Epithelial cell of esophagus (primary cell): ENCODE results near the gene ACVR2B.

Source experiments
- DNase-seq: peaks from one replicate; pipeline ENCODE4 v3.0.0; 2010; ENCODE audit warnings: low read depth
- H3K4me3 ChIP-seq: 2 replicates; pipeline ENCODE4 v1.5.1; 2011; ENCODE audit warnings: mild to moderate bottlenecking, low read length, control low read depth
- CTCF ChIP-seq: IDR thresholded peaks from 2 replicates; pipeline ENCODE4 v1.5.1; 2011; ENCODE audit warnings: low read depth, mild to moderate bottlenecking, low read length, control low read depth, inconsistent platforms; ENCODE audit not compliant: insufficient read depth; ENCODE audit errors: missing control alignments

Gene ACVR2B

DNA sequence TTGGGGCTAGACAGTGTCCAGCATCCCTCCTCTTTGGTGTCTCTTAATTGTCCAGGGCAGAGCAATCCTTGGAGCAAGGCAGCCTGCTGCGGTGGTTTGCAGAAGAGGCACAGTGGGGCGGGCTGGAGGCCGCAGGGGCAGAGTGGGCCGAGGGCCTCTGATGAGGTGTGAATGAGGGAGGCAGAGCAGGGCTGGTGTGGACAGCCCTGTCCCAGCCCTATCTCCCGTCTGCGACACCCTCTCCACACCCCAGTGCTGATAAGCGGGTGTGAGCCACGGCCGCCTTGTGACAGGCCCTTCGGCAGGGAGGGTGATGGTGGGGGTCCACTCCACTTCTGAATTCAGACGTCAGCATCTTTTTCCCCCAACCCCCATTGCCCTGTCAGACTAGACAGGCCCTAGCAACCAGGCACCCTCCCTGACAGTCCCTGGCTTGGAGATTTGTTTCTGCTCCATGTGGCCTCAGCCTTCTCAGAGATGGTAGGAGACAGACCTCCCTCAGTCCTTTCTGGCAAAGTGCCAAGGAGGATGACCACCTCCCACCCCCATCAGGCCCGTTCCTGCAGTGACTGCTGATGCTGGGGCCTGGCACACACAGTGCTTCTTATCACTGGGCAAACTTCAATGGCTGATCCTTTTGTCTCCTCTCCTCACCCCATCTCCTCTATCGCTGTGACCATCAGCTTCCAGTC is 79.7 kb downstream of the ACVR2B start:
- H3K4me3 ChIP-seq = no peak overlapping the region

GRCh38 chr3:38534180-38534579 is 80.5 kb downstream of the ACVR2B start:
- no peak for TF ChIP-seq CTCF
- no peak overlapping the region for H3K4me3 ChIP-seq
- DNase-seq = no peak

More for the DNA sequence above, 79.7 kb downstream of the ACVR2B start:
- no peak for TF ChIP-seq CTCF
- DNase-seq = no peak

GRCh38 chr3:38534604-38535003 is 80.9 kb downstream of the ACVR2B start:
- H3K4me3 ChIP-seq = no peak overlapping the region
- no peak for TF ChIP-seq CTCF
- DNase-seq = no peak

DNA sequence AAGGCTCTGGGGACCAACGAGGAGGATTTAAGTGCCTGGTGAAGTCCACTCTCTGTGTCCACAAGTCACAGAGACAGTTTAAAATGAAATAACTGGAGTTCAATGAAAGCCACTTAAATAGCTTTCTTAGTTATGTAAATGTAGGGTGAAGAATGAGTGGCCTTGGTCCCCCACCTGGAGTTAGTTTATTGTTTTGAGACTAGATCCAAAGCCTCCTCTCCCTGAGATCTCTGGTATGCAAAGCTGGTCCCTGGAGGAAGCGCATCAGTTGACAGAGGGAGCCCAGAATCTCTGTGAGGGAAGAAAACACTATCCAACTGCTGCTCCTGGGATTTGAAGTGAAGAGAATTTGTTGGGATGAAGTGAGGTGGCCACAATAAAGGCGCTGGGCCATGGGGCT is 83.0 kb downstream of the ACVR2B start:
- no peak for TF ChIP-seq CTCF
- DNase-seq = no peak
- no peak overlapping the region for H3K4me3 ChIP-seq

- TF ChIP-seq CTCF = no peak
- H3K4me3 ChIP-seq = no peak overlapping the region
- no peak for DNase-seq
These were observed 85.2 kb downstream of the ACVR2B start for GRCh38 chr3:38538773-38539353.

DNA sequence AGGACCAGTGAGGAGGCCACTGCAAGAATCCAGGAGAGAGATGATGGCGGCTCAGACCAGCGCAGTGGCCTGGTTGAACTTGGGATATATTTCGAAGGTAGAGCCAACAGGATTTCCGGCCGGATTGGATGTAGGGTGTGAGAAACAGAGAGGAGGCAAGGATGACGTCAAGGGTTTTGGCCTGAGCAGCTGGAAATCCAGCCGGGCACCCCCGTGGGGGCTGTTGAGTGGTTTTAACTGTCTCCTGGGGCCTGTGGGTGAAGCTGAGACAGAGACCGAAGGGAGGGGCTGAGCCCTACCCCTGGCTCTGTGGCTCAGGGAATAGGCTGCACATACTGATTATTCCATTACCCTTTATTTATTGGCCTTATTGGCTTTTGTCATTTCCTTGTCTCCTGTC is 88.1 kb downstream of the ACVR2B start:
- TF ChIP-seq CTCF = no peak
- no peak overlapping the region for H3K4me3 ChIP-seq
- DNase-seq = no peak
